Stimulated activated CD4-positive, alpha-beta T cell treated with anti-CD3 and anti-CD28 coated beads, Interleukin-12 subunit alpha, Interleukin-12 subunit beta, amount 100 ng/mL, for 48 hours (primary cell): ENCODE data around the gene AIMP1.
"Not testable (repeated sequence)": the region's sequence is repeated elsewhere in the genome, so short reads cannot be mapped to it uniquely, and the experiment has no call there.

Source experiments
- DNase-seq, 3 donors: peaks; one replicate each; pipeline ENCODE4 v3.0.0-alpha.2; 2020; ENCODE audit warnings: low read depth in 2 of 3, low spot score in 1 of 3

Gene AIMP1

GRCh38 chr4:106312377-106312776 is 4.0 kb upstream of the AIMP1 start:
- DNase-seq: no peak

GRCh38 chr4:106312997-106313522 is 3.3 kb upstream of the AIMP1 start:
- no peak for DNase-seq

- DNase-seq: no peak
Measured at GRCh38 chr4:106314960-106315359, 1.4 kb upstream of the AIMP1 start.

GRCh38 chr4:106315476-106315967 is 828 bp upstream of the AIMP1 start:
- peak; percentile 14 to 40 (median 31) for DNase-seq

GRCh38 chr4:106316773-106317409 is 541 bp downstream of the AIMP1 start:
- no peak for DNase-seq

DNA sequence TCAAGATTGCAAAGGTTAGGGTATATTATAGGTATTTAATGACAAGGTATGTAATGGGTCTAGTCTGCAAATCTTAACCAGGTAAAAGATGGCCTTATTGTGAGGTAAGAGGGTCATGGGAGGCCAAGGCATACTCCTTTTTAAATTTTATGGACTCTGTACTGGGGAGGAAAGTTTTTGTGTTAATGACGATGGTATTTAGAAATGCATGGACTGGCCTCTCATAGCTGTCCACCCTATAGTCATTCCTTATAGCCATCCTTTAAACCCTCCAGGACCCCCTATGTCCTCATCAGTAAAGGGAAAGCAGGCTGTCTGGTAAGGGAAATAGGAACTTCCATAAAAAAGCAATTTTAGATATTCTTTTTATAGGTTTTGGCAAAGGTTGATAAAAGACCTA is 1.5 kb downstream of the AIMP1 start:
- no peak for DNase-seq

DNA sequence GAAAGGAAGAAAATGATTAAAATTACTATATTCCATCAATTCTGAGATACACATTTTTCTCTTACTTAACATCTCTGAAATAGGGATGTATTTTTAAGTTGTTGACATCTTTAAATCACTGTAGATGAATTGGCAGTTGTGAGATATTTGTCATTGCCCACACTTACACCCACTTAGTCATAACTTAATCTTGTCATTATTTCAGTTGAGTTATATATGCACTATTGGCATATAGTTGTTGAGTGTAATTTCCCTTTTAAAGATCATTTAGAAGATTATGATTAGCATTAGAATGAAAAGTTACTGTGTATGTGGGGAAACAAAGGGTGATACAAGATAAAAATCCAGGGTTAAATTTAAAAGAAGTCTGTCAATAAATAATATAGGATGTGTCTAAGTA is 2.2 kb downstream of the AIMP1 start:
- no peak for DNase-seq

DNA sequence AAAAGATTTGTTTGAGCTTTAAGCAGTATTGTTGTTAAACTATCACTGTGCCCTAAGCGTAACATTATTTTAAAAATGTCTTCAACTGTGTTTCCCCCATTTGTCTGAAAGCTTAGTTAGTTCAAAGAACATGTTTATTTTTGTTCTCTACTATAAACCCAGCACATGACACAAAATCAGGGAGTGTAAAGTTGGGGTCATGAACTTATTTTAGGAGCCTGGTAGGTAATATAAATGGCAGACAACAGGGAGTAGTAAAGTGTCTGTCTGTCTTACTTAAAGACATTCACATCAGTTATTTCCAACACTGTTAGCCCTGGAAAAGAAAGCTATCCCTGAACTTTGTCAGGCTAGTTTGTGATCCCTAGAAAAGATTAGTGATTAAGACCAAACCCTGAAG is 3.9 kb downstream of the AIMP1 start:
- DNase-seq: no peak

- DNase-seq: not testable (repeated sequence)
Measured at GRCh38 chr4:106321168-106321567, 4.8 kb downstream of the AIMP1 start.

GRCh38 chr4:106321814-106322213 is 5.5 kb downstream of the AIMP1 start:
- DNase-seq: not testable (repeated sequence)

DNA sequence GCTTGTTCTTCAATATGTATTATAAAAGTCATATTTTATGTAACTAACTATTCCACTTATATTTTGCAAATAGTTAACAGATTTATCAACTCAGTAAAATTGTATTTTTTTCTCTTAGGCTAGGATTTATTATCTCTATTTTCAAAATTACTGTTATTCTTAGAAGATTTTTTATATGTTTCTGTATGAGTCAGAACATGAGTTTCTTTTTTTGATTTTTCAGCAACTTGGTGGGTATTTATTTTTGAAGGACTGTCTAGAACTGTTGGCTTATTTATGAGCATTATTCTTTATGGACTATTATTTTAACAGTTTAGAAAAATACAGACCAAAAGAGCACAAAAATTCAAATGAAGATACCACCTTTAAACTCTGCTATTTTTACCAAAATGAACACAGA is 6.8 kb downstream of the AIMP1 start:
- no peak for DNase-seq

- no peak for DNase-seq
Measured at GRCh38 chr4:106325800-106326199, 9.4 kb downstream of the AIMP1 start.

DNA sequence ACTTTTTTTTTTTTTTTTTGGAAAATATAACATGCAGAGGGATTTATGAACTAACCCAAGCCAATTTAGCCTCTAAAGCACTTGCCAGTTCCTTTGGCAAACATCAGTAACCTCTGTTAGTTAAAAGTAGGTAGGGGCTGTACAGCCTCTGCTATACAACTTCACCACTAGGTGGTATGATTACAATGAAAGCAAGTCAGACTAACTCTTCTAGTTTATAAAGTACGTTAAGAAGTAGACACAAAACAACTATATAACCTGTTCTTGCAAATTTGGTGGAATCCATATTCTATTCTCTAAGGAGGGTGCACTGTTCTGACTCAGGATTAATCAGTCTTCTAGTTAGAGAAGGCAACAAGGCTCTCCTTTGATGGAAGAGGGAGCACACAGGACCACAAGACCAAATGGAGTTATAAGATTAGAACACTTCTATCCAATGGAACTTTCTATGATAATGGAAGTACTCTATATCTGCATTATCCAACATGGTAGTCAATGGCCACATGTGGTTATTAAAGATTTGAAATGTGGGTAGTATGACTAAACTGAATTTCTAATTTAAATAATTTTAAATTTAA is 12.8 kb downstream of the AIMP1 start:
- DNase-seq: no peak

GRCh38 chr4:106333186-106333585 is 16.8 kb downstream of the AIMP1 start:
- no peak for DNase-seq

GRCh38 chr4:106334741-106335470 is 18.6 kb downstream of the AIMP1 start:
- DNase-seq: no peak

- DNase-seq: no peak
Measured at GRCh38 chr4:106336618-106337017, 20.3 kb downstream of the AIMP1 start.

GRCh38 chr4:106337916-106338315 is 21.6 kb downstream of the AIMP1 start:
- DNase-seq: no peak

DNA sequence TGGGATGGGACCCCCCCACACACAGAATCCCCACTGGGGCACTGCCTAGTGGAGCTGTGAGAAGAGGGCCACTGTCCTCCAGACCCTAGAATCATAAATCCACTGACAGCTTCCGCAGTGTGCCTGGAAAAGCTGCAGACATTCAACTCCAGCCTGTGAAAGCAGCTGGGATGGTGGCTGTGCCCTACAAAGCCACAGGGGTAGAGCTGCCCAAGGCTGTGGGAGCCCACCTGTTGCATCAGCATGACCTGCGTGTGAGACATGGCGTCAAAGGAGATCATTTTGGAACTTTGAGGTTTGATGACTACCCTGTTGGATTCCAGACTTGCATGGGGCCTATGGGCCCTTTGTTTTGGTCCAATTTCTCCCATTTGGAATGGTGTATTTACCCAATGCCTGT is 22.3 kb downstream of the AIMP1 start:
- DNase-seq: no peak

- no peak for DNase-seq
Measured at GRCh38 chr4:106339431-106339830, 23.1 kb downstream of the AIMP1 start.

DNA sequence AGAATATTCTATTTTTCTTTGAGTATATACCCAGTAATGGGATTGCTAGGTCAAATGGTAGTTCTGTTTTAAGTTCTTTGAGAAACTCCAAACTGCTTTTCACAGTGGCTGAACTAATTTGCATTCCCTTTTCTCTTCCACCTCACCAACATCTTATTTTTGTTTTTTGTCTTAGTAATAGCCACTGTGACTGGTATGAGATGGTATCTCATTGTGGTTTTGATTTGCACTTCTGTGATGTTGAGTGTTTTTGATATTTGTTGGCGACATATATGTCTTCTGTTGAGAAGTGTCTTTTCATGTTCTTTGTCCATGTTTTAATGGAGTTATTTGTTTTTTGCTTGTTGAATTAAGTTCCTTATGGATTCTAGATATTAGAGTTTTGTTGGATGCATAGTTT is 24.4 kb downstream of the AIMP1 start:
- DNase-seq: no peak

DNA sequence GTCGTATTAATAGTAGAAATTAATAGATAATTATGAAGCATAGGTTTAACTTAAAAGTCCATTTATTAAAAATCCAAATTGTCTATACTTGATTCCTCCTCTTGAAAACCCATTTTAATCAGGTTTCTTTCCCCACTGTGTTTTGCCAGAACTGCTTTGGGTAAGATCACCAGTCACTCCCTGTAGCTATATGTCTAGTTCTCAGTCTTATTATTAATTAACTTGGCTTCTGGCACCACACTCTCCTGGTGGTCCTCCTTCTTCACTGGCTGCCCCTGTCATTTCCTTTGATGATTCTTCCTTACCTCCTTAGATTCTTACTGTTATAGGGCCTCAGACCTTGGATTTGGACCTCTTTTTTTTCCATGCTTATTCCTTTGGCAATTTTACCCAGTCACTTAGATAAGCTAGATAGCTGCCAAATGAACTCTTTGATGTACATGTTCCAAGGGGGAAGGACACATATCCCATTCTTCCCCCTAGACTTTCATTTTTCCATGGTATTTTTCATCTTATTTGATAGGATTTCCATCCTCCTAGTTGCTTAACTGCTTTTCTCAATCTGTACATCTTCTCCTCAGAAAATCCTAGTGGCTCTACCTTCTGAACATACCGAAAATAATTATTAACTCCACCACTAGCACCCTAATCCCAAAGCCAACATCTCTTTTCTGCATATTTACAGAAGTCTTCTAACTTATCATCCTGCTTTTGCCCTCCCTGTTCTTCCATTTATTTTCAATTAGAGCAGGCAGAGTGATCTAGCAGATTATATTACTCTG is 27.7 kb downstream of the AIMP1 start:
- DNase-seq: no peak

GRCh38 chr4:106344647-106344970 is 28.3 kb downstream of the AIMP1 start:
- DNase-seq: no peak
